Urothelium cell line (cell line): Measurements from ENCODE around the gene HNRNPH1.
"Not testable (repeated sequence)": the region's sequence is repeated elsewhere in the genome, so short reads cannot be mapped to it uniquely, and the experiment has no call there.

Source experiments
- DNase-seq: peaks from one replicate; pipeline ENCODE4 v3.0.0; 2011; ENCODE audit warnings: low spot score, mixed read lengths
- FAIRE-seq: peaks from 2 replicates; lab custom pipeline; 2011; peaks lifted over from hg19 to GRCh38; lab: Jason Lieb, UNC

HNRNPH1 gene

GRCh38 chr5:179623003-179623905, at the start of gene HNRNPH1:
Gene HNRNPH1 (minus strand): TSS chr5:179623671. CDS start chr5:179623133, 538 bp downstream.
- DNase-seq = peak; percentile 97
- FAIRE-seq = no peak

GRCh38 chr5:179668391-179668790, 44.9 kb upstream of the HNRNPH1 start:
- FAIRE-seq = no peak

GRCh38 chr5:179661647-179662046, 38.2 kb upstream of the HNRNPH1 start:
- FAIRE-seq, DNase-seq: not testable (repeated sequence)

More at GRCh38 chr5:179668391-179668790, 44.9 kb upstream of the HNRNPH1 start:
- DNase-seq = no peak

GRCh38 chr5:179658179-179658856, 34.8 kb upstream of the HNRNPH1 start:
- FAIRE-seq = not testable (repeated sequence)
- DNase-seq = peak; percentile 14

- FAIRE-seq = peak; percentile 94
- not testable (repeated sequence) for DNase-seq
Measured at GRCh38 chr5:179657302-179658178, 34.1 kb upstream of the HNRNPH1 start.

- not testable (repeated sequence) for FAIRE-seq
Measured at GRCh38 chr5:179653135-179653534, 29.7 kb upstream of the HNRNPH1 start.

GRCh38 chr5:179650245-179650644, 26.8 kb upstream of the HNRNPH1 start:
- FAIRE-seq = not testable (repeated sequence)

More at GRCh38 chr5:179653135-179653534, 29.7 kb upstream of the HNRNPH1 start:
- DNase-seq = not testable (repeated sequence)

GRCh38 chr5:179649166-179649703, 25.8 kb upstream of the HNRNPH1 start:
- FAIRE-seq, DNase-seq: not testable (repeated sequence)

More at GRCh38 chr5:179650245-179650644, 26.8 kb upstream of the HNRNPH1 start:
- DNase-seq = not testable (repeated sequence)

GRCh38 chr5:179648410-179648809, 24.9 kb upstream of the HNRNPH1 start:
- DNase-seq (no peak), FAIRE-seq (no peak)

- DNase-seq, FAIRE-seq: not testable (repeated sequence)
Measured at GRCh38 chr5:179644766-179645165, 21.3 kb upstream of the HNRNPH1 start.

- FAIRE-seq, DNase-seq: not testable (repeated sequence)
Measured at GRCh38 chr5:179643141-179643920, 19.9 kb upstream of the HNRNPH1 start.

- not testable (repeated sequence) for FAIRE-seq, DNase-seq
Measured at GRCh38 chr5:179642626-179643025, 19.2 kb upstream of the HNRNPH1 start.

GRCh38 chr5:179641745-179642144, 18.3 kb upstream of the HNRNPH1 start:
- FAIRE-seq, DNase-seq: not testable (repeated sequence)

GRCh38 chr5:179639296-179639695, 15.8 kb upstream of the HNRNPH1 start:
- FAIRE-seq, DNase-seq: not testable (repeated sequence)

GRCh38 chr5:179634370-179635172, 11.1 kb upstream of the HNRNPH1 start:
- not testable (repeated sequence) for FAIRE-seq, DNase-seq

- DNase-seq, FAIRE-seq: not testable (repeated sequence)
Measured at GRCh38 chr5:179633501-179634369, 10.3 kb upstream of the HNRNPH1 start.

- FAIRE-seq = no peak
- no peak for DNase-seq
Measured at GRCh38 chr5:179624841-179625271, 1.4 kb upstream of the HNRNPH1 start.
